Measurements from ENCODE around the gene LDLRAD3.
A peak's percentile ranks its signal among the peaks of the same experiment; 100 is the strongest.

LDLRAD3 gene

DNA sequence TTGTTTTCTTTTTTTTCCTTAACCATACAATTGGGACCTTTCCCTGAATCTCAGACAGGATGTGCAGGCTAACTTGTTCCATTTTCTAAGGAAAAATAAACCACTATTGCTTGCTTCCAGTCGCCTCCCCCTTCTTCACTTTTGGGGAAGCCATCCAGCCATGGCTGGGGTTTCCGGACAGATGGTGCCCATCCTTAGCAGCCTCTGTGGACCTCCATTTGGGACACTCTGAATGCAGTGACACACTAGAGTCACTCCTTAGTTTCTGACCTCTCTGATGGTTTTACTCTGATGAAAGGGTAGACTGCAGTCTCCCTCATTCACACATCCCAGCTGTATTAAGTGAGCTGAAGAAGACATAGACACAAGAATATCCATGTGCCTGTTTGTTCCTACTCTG is 198.1 kb downstream of the LDLRAD3 start:
- TF ChIP-seq, protein P1, sequence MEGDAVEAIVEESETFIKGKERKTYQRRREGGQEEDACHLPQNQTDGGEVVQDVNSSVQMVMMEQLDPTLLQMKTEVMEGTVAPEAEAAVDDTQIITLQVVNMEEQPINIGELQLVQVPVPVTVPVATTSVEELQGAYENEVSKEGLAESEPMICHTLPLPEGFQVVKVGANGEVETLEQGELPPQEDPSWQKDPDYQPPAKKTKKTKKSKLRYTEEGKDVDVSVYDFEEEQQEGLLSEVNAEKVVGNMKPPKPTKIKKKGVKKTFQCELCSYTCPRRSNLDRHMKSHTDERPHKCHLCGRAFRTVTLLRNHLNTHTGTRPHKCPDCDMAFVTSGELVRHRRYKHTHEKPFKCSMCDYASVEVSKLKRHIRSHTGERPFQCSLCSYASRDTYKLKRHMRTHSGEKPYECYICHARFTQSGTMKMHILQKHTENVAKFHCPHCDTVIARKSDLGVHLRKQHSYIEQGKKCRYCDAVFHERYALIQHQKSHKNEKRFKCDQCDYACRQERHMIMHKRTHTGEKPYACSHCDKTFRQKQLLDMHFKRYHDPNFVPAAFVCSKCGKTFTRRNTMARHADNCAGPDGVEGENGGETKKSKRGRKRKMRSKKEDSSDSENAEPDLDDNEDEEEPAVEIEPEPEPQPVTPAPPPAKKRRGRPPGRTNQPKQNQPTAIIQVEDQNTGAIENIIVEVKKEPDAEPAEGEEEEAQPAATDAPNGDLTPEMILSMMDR (IDR thresholded peaks at IDR 0.05; ENCODE audit: low read depth, low read length) = no peak
- H3K4me3 ChIP-seq (ENCODE audit: low read depth, low read length) = no peak overlapping the region

DNA sequence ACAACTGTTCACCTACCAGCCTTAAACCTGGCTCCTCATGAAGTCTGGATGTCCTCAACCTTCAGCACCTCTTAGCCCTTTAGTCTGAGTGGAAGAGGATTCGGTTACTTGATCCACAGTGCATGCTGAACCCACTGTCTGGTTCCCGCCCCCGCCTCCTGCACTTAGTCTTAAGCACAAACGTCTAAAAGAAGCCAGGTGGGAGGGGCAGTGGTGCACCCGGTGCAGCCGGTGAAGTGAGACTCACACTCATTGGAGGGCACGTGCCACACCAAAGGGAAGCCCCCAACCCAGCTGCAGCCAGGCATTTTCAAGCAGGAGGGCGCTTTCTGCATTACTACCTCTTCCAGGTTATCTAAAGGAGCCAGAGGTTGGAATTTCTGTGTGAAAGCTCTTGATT is 198.6 kb downstream of the LDLRAD3 start:
- H3K4me3 ChIP-seq (ENCODE audit: low read depth, low read length) = no peak overlapping the region

DNA sequence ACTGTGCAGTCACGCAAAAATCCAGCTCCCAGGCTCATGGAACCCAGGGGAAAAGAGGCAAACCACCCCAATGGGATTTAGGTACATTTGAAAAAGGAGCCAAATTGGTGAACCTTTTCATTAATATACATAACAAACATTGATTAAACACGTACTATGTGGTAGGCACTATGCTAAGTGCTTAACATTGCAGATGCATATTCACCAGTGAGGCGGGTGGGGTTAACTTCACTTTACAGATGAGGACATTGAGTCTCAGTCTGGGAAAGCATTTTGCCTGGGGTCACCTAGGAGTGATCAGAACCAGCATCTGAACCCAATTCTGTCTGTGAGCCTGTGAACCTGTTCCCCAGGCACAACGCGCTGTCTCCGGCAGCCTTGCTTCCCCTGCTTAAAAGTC is 199.0 kb downstream of the LDLRAD3 start:
- TF ChIP-seq, protein P1 (IDR thresholded peaks at IDR 0.05; ENCODE audit: low read depth, low read length) = no peak
- no peak overlapping the region for H3K4me3 ChIP-seq (ENCODE audit: low read depth, low read length)

More for the DNA sequence above, 198.6 kb downstream of the LDLRAD3 start:
- TF ChIP-seq, protein P1 (IDR thresholded peaks at IDR 0.05; ENCODE audit: low read depth, low read length) = no peak

DNA sequence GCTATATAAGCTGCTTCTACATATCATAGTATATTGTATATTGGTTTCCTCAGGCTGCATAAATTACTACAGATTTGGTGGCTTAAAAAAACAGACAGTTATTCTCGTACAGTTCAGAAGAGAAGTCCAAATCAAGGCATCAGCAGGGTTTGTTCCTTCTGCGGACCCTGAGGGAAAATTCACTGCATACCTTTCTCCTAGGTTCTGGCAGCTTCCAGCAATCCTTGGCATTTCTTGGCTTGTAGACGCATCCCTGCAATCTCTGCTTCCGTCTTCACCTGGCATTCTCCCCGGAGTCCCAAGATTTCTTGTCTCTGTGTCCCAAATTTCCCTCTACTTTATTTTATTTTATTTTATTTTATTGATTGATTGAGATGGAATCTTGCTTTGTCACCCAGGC is 202.6 kb downstream of the LDLRAD3 start:
- TF ChIP-seq, protein P1 (IDR thresholded peaks at IDR 0.05; ENCODE audit: low read depth, low read length) = no peak
- no peak overlapping the region for H3K4me3 ChIP-seq (ENCODE audit: low read depth, low read length)

DNA sequence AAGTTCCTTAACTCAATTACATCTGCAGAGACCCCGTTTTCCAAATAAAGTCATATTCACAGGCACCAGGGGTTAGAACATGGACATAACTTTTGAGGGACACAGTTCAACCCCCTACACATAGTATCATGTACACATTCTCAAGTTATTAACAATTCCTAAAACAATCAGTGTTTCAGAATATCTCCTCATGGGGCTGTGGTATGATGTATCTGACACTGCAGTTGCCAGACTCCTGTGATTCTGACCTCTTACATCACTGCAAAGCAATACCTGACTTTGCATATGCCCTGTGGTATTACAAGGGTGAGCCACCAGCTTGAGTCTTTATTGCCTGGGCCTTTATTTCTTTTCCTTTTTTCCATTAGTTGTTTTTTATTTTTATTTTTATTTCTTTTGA is 203.6 kb downstream of the LDLRAD3 start:
- no peak overlapping the region for H3K4me3 ChIP-seq (ENCODE audit: low read depth, low read length)

DNA sequence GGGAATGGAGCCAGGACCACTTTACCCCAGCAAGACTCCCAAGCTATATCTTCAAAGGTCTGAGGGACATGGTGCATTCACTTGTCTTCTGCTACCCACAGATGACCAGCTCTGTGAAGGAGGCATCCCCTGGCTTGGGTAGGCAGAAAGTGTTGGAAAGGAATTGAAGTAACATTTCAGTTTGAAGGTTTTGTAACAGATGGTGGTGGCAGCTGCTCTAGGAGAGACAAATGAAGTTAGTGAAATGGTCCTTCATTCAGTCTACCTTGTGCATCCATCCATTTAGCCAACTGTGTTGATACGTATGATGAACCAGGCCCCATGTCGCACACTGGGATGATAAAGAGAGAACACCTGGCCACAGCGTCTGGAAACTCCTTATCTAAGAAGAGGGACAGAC is 204.8 kb downstream of the LDLRAD3 start:
- H3K4me3 ChIP-seq (ENCODE audit: low read depth, low read length) = no peak overlapping the region
- TF ChIP-seq, protein P1 (IDR thresholded peaks at IDR 0.05; ENCODE audit: low read depth, low read length) = no peak

More for the DNA sequence above, 203.6 kb downstream of the LDLRAD3 start:
- TF ChIP-seq, protein P1 (IDR thresholded peaks at IDR 0.05; ENCODE audit: low read depth, low read length) = no peak

DNA sequence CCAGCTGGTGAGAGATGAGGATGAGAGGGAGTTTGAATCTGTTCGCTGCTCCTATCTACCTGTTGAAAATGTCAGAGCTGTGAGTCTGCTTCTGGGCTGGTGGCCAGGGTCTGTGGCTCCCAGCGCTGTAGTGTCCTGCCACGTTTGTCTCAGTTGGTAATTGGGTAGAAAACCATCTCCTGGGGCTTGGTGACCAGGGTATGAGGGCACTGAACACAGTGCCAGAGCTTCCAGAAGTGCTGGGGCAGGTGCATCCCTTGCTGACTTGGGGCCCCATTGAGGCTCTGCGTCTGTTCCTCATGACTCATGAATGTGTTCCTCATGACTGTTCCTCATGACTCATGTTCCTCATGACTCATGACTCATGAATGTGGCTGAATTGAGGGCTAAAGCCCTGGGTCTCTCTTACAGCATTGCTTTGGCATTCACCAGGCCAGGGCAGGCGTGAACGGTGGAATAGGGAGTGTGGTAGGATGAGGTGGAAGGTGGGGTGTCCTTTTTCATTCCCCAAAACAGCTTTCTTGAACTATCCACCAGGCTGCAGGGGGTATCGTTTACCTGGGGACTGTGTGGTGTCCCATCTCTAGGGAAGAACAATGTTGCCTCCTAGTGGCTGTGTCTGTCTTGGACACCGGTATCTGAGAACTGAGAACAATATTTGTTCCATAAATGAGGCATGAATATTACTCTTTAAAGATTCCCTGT is 205.8 kb downstream of the LDLRAD3 start:
- TF ChIP-seq, protein P1 (IDR thresholded peaks at IDR 0.05; ENCODE audit: low read depth, low read length) = peak; percentile 42; the same call in 1 of the 2 replicates
- H3K4me3 ChIP-seq (ENCODE audit: low read depth, low read length) = no peak overlapping the region

Data from WI38 (cell line).